Hematopoietic multipotent progenitor cell treated with erythropoietin and hydrocortisone succinate and interleukin-3 and kit ligand, for 17 days (in vitro differentiated cells): ENCODE data around the gene SF3B6.
"Not testable (repeated sequence)": the region's sequence is repeated elsewhere in the genome, so short reads cannot be mapped to it uniquely, and the experiment has no call there.

Experiments used
- DNase-seq: peaks from one replicate; pipeline ENCODE4 v3.0.0-alpha.2; 2015; ENCODE audit warnings: low spot score

SF3B6 gene, protein sequence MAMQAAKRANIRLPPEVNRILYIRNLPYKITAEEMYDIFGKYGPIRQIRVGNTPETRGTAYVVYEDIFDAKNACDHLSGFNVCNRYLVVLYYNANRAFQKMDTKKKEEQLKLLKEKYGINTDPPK

DNA sequence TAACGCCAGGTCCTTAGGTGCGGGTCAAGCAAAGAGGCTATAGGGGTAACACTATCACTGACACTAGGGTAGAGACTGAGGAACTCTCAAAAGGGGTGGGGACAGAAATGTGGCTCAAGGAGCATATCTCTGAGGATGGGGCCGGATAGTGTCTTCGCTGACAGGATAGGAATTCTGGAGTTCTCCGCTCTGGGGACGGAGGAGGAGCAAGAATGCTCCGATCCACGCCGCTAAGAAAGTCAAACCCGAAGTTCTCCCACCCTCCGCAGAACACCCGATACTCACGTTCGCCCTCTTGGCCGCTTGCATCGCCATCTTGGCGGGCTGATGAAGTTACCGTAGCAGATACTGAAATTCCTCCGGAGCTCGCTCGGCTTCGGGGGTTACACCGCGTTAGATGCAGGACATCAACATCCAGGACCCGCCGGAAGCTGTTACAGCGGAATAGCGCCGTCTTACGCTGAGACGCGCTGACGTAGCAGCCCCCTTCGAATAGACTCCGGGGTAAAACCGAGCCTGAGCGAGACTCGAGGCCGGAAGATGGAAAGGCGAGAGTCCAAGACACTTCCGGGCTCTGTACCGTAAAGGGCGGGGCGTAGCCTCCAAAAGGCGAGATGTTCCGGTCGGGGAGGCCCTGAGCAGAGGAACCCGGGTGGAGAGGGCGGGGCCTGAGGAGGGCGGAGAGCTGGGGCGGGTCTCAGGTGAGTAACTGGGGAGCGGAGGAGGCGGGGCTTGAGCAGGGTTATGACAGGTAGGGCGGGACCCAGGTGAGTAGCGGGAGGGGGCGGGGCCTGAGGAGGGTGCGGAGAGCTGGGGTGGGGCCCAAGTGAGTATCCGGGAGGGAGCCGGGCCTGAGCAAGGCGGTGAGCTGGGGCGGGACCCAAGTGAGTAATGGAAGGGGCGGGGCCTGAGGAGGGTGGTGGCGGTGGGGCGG lies at the start of gene SF3B6:
TSS of gene SF3B6 (minus strand) at position 412 of the 934 bp plus-strand sequence. CDS start at position 315, 97 bp downstream.
- DNase-seq = peak; percentile 98

GRCh38 chr2:24123922-24124580 lies 47.9 kb upstream of the SF3B6 start:
- no peak for DNase-seq

DNA sequence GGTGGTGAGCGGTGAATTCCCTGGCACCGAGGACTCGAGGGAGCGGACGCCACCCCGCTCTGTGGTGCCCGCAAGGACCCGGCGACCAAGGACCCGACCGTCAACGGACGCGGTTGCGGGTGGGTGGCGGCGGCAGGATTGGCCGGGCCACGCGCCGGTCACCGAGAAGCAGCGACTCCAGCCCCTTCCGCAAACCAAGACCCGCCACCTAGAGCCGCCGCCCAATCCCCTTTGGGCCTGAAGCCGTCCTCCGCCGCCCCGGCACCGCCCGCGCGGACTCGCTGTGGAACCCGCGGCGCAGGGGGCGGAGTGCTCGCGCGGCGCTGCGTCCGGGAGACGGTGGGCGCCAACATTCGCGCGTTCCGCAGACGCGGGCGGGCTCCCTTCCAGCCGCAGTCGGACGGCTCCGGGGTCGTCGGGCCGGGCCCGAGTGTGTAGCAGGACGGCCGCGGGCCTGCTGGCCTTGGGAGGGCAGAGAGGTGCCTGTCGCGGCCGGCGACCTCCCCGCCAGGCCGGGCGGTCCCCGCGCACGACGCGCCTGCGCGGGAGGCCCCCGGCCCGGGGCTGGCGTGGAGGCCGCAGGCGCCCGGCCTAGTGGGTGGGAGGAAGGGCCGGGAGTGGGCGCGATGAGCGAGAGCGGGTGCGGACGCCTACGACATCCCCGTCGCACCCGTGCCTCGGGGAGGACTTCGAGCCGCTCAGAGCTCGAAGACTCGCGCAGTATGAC lies 47.2 kb upstream of the SF3B6 start, which contains the start of the genes FAM228B and PFN4:
TSS of gene FAM228B (plus strand) at position 275 of the 727 bp plus-strand sequence. CDS start 893 bp downstream, outside the sequence.
TSS of gene PFN4 (minus strand) at position 140 of the 727 bp plus-strand sequence. CDS start 799 bp downstream, outside the sequence.
- DNase-seq = peak; percentile 17

DNA sequence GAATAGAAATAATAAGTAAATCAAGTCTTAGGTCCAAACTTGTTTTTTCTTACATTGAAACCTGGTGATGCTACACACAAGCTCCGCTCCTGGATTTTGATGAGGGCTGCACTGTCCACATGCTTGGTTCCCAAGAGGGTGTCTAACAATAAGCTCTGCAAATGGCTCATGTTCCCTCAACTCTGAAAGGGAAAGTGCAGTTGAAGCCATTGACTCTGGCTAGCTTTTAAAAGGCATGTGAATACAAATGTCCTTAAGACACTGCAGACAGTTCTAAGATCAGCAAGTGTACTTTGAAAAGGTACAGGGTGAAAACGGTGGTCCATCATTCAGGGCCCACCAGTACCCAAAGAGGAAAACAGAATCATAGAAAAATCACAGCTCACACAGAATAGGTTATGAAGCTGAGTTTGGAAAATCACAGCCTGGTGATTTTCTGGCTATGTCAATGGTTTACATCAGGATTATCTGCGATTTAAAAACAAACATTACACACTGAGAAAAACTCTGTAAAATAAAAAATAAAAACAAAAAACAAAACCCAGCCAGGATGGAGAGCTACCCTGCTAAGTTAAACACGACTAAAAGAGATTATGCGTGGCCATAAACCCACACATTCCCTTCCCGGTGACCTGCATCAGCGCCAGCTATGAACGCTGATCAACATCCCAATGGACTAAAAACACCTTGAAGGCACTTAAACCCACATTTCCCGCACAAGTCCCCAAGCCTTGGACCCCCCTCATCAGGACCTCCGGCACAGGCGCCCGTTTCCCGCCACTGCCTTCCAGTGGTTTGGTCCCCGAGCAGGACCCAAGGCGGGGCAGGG lies 46.5 kb upstream of the SF3B6 start:
- DNase-seq = no peak

GRCh38 chr2:24121469-24121868 lies 45.3 kb upstream of the SF3B6 start:
- DNase-seq = no peak

- DNase-seq = no peak
These were observed 44.9 kb upstream of the SF3B6 start for GRCh38 chr2:24121066-24121465.

GRCh38 chr2:24117902-24118301 lies 41.8 kb upstream of the SF3B6 start:
- DNase-seq = no peak

DNA sequence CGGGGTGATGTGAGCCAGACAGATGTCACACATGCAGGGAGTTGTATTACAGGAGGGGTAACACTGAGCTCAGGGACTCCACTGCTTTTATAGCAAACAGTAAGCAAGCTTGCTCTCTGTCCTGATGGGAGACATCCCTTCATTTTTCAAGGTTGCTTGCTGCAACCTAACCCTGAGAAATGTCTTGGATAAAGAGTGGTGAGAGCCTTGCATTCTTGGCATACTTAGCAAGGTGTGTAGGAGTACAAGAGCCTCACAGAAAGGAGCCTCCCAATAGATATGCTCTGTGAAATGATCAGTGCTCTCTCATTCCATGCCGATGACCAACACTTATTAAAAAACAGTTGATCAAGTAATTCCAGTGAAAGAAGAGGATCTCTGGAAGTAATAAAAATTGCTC lies 38.9 kb upstream of the SF3B6 start:
- no peak for DNase-seq

DNA sequence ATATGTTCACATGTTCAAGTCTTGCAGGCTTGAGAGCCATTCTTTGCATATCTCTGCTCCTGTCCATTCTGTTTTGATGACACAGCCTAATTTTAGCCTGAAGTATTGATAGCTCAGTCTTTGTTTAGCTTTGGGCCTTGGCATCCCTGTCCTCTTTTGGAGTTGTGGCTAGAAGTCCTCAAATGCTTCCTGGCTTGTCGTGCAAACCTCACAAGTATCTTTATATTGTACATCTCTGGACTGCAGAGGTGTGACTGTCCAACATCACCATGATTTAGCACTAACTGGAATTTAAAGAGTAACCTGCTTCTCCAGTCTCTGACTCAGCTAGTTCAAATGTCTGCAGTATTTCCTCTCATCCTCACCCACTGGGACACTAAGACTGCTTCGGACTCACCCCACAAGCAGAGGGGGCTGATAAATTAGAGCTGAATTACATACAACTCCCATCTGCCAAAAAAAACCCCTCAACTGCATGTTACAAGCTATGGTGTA lies 35.3 kb upstream of the SF3B6 start:
- DNase-seq = no peak

GRCh38 chr2:24110660-24111303 lies 34.7 kb upstream of the SF3B6 start:
- DNase-seq = no peak

DNA sequence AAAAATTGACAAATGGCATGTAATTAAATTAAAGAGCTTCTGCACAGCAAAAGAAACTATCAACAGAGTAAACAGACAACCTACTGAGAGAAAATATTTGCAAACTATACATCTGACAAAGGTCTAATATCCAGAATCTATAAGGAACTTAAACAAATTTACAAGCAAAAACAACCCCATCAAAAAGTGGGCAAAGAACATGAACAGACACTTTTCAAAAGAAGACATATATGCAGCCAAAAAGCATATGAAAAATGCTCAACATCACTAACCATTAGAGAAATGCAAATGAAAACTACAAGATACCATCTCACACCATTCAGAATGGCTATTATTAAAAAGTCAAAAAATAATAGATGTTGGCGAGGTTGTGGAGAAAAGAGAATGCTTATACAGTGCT lies 33.3 kb upstream of the SF3B6 start:
- DNase-seq = not testable (repeated sequence)

DNA sequence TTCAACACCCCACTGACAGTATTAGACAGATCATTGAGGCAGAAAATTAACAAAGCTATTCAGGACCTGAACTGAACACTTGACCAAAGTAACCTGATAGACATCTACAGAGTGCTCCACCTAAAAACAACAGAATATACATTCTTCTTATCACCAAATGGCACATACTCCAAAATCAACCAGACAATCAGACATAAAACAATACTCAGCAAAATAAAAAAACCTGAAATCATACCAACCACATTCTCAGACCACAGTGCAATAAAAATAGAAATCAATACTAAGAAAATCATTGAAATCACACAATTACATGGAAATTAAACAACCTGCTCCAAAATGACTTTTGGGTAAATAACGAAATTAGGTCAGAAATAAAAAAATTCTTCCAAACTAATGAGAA lies 31.2 kb upstream of the SF3B6 start:
- no peak for DNase-seq

DNA sequence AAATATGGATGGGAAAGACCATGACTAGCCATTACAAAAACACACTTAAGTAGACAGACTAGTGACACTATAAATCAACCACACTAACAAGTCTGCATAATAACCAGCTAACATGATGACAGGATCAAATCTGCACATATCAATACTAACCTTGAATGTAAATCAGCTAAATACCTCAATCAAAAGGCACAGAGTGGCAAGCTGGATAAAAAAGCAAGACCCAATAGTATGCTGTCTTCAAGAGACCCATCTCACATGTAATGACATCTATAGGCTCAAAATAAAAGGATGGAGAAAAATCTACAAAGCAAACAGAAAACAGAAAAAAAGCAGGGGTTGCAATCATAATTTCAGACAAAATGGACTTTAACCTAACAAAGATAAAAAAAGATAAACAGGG lies 30.7 kb upstream of the SF3B6 start:
- no peak for DNase-seq

GRCh38 chr2:24105816-24106215 lies 29.7 kb upstream of the SF3B6 start:
- DNase-seq = no peak

- DNase-seq = no peak
These were observed 28.8 kb upstream of the SF3B6 start for GRCh38 chr2:24104906-24105305.

DNA sequence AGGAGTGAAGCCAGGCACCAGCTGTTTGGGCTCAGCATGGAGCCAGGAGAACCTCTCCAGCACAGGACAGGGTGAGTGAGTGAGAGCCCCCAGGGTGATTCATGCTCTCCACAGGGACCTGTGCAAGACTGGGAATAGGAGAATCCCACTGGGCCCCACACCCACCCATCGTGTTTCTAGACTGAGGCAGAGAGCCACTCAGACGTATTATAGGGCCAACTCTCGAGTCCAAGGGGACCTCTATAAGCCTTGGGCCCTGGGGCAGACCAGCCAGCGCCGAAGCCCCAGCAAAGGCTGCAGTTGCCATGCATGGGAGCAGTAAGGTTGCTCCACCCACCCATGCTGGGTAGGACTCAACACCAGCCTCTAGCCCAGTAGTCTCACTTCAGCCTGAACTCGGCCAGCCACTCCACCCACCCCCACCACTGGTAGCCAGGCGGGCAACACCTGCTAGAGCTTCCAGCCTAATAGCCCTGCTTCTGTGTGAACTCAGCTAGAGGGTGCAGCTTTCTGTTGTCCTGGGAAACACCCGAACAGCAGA lies 28.1 kb upstream of the SF3B6 start:
- DNase-seq = no peak

DNA sequence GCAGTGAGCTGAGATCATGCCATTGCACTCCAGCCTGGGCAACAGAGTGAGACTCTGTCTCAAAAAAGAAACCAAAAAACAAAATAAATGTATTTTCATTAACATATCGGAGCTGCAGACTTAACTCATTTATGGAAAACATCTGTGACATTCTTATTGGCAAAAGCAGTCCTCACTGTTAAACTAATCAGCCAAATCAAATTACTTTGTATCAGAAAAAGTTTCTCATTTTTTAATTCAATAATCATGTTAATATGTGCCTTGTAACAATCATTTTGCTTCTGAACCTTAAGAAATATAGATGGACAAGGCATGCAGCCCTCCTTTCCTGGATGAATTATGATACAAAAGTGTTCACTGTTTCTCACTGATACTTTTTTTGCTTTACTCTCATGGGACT lies 26.6 kb upstream of the SF3B6 start:
- DNase-seq = no peak

GRCh38 chr2:24101992-24102391 lies 25.9 kb upstream of the SF3B6 start:
- DNase-seq = no peak

DNA sequence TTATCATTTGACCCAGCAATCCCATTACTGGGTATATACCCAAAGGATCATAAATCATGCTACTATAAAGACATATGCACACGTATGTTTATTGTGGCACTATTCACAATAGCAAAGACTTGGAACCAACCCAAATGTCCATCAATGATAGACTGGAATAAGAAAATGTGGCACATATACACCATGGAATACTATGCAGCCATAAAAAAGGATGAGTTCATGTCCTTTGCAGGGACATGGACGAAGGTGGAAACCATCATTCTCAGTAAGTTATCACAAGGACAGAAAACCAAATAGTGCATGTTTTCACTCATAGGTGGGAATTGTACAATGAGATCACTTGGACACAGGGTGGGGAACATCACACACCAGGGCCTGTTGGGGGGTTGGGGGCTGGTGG lies 24.6 kb upstream of the SF3B6 start:
- DNase-seq = not testable (repeated sequence)

DNA sequence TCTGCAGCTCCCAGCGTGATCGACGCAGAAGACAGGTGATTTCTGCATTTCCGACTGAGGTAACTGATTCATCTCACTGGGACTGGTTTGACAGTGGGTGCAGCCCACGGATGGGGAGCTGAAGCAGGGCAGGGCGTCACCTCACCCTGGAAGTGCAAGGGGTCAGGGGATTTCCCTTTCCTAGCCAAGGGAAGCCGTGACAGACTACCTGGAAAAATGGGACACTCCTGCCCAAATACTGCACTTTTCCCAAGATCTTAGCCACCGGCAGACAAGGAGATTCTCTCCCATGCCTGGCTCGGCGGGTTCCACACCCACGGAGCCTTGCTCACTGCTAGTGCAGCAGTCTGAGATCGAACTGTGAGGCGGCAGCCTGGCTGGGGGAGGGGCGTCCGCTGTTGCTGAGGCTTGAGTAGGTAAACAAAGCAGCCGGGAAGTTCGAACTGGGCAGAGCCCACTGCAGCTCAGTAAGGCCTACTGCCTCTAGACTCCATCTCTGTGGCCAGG lies 19.1 kb upstream of the SF3B6 start:
- DNase-seq = not testable (repeated sequence)
